Neural progenitor cell (in vitro differentiated cells): Measurements from ENCODE around the gene TNFRSF18. TPM values are rescaled to one million over a fixed set of nuclear protein-coding genes. Genes with fewer than 3 reads are reported as not detected.

ENCODE experiments used
- DNase-seq: peaks from one replicate; pipeline ENCODE4 v3.0.0-alpha.2; 2016; ENCODE audit warnings: low spot score
- H2AFZ ChIP-seq: fragments of 200-600 bp; sonication (generic); replicated peaks from 2 replicates; pipeline ENCODE4 v1.6.1; 2016; ENCODE audit warnings: antibody characterized with exemption
- H3F3A ChIP-seq: fragments of 200-600 bp; sonication (generic); 2 replicates; pipeline ENCODE4 v1.6.1; 2016; ENCODE audit warnings: antibody characterized with exemption, low read depth
- H3K27ac ChIP-seq: fragments of 200-600 bp; sonication (generic); 2 replicates; pipeline ENCODE4 v1.5.1; 2016; ENCODE audit warnings: mild to moderate bottlenecking
- H3K27me3 ChIP-seq: fragments of 200-600 bp; sonication (generic); 2 replicates; pipeline ENCODE4 v1.6.1; 2016; ENCODE audit warnings: mild to moderate bottlenecking, moderate library complexity
- H3K36me3 ChIP-seq: fragments of 200-600 bp; sonication (generic); 2 replicates; pipeline ENCODE4 v1.5.1; 2016
- H3K4me1 ChIP-seq: fragments of 200-600 bp; sonication (generic); 2 replicates; pipeline ENCODE4 v1.6.1; 2016; ENCODE audit warnings: mixed run types
- H3K4me2 ChIP-seq: fragments of 200-600 bp; sonication (generic); 2 replicates; pipeline ENCODE4 v1.6.1; 2016
- H3K4me3 ChIP-seq: fragments of 200-600 bp; sonication (generic); 2 replicates; pipeline ENCODE4 v1.5.1; 2016
- H3K79me2 ChIP-seq: fragments of 200-600 bp; sonication (generic); 2 replicates; pipeline ENCODE4 v1.6.1; 2016; ENCODE audit warnings: low read depth
- H3K9ac ChIP-seq: fragments of 200-600 bp; sonication (generic); 2 replicates; pipeline ENCODE4 v1.6.1; 2016
- H3K9me3 ChIP-seq: fragments of 200-600 bp; sonication (generic); 2 replicates; pipeline ENCODE4 v1.5.1; 2016; ENCODE audit warnings: low read depth
- H4K20me1 ChIP-seq: fragments of 200-600 bp; sonication (generic); 2 replicates; pipeline ENCODE4 v1.6.1; 2016; ENCODE audit warnings: low read depth
- H3K27ac Mint-ChIP-seq: 3 replicates; pipeline ENCODE4 v1.8.0; 2021; ENCODE audit warnings: mixed read lengths
- H3K27me3 Mint-ChIP-seq: 2 replicates; pipeline ENCODE4 v1.8.0; 2022; ENCODE audit warnings: low read depth, mild to moderate bottlenecking, inconsistent platforms, moderate library complexity, mixed read lengths; ENCODE audit not compliant: insufficient read depth
- H3K36me3 Mint-ChIP-seq: 3 replicates; pipeline ENCODE4 v1.8.0; 2021; ENCODE audit warnings: mixed read lengths
- H3K4me1 Mint-ChIP-seq: 3 replicates; pipeline ENCODE4 v1.8.0; 2021; ENCODE audit warnings: mixed read lengths
- H3K4me3 Mint-ChIP-seq: 3 replicates; pipeline ENCODE4 v1.8.0; 2021; ENCODE audit warnings: mild to moderate bottlenecking, moderate library complexity, mixed read lengths
- H3K9me3 Mint-ChIP-seq: 3 replicates; pipeline ENCODE4 v1.8.0; 2020; ENCODE audit warnings: mixed read lengths
- CTCF ChIP-seq: fragments of 200-600 bp; sonication (generic); IDR thresholded peaks from 2 replicates; pipeline ENCODE4 v1.5.1; 2017; ENCODE audit warnings: antibody characterized with exemption, mild to moderate bottlenecking
- EZH2 ChIP-seq: fragments of 200-600 bp; sonication (generic); IDR thresholded peaks from 2 replicates; pipeline ENCODE4 v1.6.1; 2017; ENCODE audit warnings: antibody characterized with exemption, mild to moderate bottlenecking, moderate library complexity
- EZH2phosphoT487 ChIP-seq: fragments of 200-600 bp; sonication (generic); IDR thresholded peaks from 2 replicates; pipeline ENCODE4 v1.6.1; 2017; ENCODE audit warnings: antibody characterized with exemption
- total RNA-seq: library from RNA; depleted of rRNA; stranded (reverse); fragments of >200 nt; gene quantifications from 2 replicates; pipeline ENCODE4 v1.2.3, GENCODE V29; 2015; ENCODE audit warnings: low replicate concordance

TNFRSF18 gene
- total RNA-seq, 1 donor from 2014 or later = not detected

DNA sequence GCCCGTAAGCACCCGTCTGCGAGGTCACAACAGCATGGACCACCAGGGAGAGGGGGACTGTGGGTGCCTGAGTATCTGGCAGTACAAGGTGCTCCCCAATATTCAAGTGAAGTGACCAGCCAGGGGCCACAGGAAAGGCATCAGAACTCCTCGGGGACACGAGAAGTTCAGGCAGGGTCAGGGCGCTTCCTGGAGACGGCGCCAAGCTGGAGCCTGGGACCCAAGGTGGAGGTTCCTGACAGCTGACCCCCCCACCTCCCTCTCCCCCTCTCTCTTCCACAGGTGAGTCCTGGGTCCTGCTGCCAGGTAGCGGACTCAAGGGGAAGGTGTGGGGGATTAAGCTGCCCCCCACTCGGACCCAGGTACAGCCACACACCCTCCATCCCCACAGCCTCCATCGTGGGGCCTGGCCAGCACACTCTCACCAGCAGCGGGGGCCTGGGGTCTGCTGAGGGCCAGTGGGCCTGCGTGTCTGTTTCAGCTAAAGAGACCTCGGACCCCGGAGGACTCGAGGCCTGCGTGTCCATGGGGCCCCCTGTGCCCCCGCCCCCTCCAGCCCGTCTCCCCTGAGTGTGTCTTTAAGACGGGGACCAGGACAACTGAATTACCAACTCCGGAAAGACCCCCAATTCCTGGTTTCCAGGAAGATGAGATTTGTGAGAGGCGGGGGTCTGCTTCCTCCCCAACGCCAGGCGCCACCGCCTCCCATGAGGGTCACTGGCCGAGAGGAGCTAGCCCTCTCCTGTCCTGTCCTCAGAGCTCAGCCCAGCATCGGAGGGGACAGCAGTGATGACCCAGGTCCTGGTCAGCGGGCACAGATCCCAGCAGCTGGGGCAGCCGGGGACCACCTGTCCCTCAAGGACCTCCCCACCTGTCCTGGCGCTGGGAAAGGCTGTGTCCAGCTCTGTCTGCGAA is 6.2 kb downstream of the TNFRSF18 start:
- no peak overlapping the region for H2AFZ ChIP-seq
- H3K36me3 Mint-ChIP-seq = peaks cover under 1% of the 10 kb centered on the region
- H3K4me3 Mint-ChIP-seq = peak overlapping the region; percentile 72
- H3K9me3 ChIP-seq = no peaks in the 10 kb centered on the region
- peaks cover 7% of the 10 kb centered on the region for H3F3A ChIP-seq
- H3K27me3 ChIP-seq = peaks cover 51% of the 10 kb centered on the region
- H3K9ac ChIP-seq = no peak overlapping the region
- no peak for DNase-seq
- H4K20me1 ChIP-seq = no peaks in the 10 kb centered on the region
- H3K27ac ChIP-seq = no peak overlapping the region
- H3K4me1 ChIP-seq = peaks cover 3% of the 10 kb centered on the region
- peaks cover 2% of the 10 kb centered on the region for H3K9me3 Mint-ChIP-seq
- H3K36me3 ChIP-seq = no peaks in the 10 kb centered on the region
- peak overlapping the region; percentile 89 for H3K4me2 ChIP-seq
- no peak overlapping the region for H3K27ac Mint-ChIP-seq
- peak overlapping the region; percentile 64 for H3K4me3 ChIP-seq
- peaks cover 6% of the 10 kb centered on the region for H3K4me1 Mint-ChIP-seq
- TF ChIP-seq EZH2 (no peak), EZH2phosphoT487 (no peak), CTCF (no peak)
- no peaks in the 10 kb centered on the region for H3K79me2 ChIP-seq
- H3K27me3 Mint-ChIP-seq = peaks cover 4% of the 10 kb centered on the region

DNA sequence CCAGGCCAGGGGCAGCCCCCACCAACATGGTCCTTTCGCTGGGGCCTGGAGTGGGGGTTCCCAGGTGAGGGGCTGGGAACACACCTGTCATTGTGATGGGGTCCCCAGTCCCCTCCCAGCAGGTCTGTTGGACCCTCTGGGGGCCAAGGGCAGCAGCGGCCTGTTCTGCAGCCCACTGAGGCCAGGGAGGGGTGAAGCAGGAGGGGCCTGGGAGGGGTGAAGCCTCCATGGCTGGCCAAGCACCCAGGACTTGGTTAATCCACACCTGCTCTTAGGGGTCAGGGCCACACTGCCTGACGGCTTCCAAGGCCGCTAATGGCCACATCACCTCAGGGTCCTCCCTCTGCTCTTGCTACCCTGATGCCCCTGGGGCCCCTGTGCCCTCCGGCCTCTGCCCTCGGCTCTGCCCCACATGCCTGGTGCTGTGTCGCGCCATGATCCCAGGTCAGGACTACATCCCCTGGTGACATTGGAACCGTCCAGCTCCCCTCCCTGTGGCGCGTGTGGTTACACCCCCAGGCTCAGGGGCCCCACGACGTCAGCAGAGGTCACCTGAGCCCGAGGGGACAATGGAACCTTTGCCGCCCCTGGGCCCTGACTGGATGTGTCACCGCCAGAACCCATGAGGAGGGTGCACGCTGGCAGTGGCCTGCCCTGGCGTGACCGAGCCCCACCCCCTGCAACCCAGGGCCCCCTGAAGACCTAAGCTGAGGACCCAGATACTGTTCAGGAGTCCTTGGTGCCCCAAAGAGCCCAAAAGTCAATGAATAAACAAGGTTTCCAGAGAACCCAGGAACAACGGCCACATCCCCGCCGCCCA is 7.0 kb downstream of the TNFRSF18 start:
- Histone ChIP-seq H3K9me3 (peaks cover 3% of the 10 kb centered on the region), H3K36me3 (no peaks in the 10 kb centered on the region), H3K4me3 (no peak overlapping the region), H3K27ac (no peak overlapping the region), H3K79me2 (no peaks in the 10 kb centered on the region), H3K27me3 (peaks cover 42% of the 10 kb centered on the region), H3K9ac (no peak overlapping the region), H3K4me2 (no peak overlapping the region), H2AFZ (no peak overlapping the region), H3F3A (peaks cover 7% of the 10 kb centered on the region), H3K4me1 (peaks cover 3% of the 10 kb centered on the region), H4K20me1 (no peaks in the 10 kb centered on the region)
- Mint-ChIP-seq H3K4me3 (no peak overlapping the region), H3K27ac (no peak overlapping the region), H3K9me3 (peaks cover 11% of the 10 kb centered on the region), H3K27me3 (peaks cover 4% of the 10 kb centered on the region), H3K4me1 (peaks cover 6% of the 10 kb centered on the region), H3K36me3 (peaks cover 2% of the 10 kb centered on the region)
- no peak for TF ChIP-seq CTCF
- TF ChIP-seq EZH2 = no peak
- no peak for TF ChIP-seq EZH2phosphoT487
- no peak for DNase-seq

GRCh38 chr1:1198423-1199140 is 7.8 kb downstream of the TNFRSF18 start:
- H4K20me1 ChIP-seq = no peaks in the 10 kb centered on the region
- no peak overlapping the region for H3K4me2 ChIP-seq
- H3K9ac ChIP-seq = no peak overlapping the region
- Mint-ChIP-seq H3K36me3 (peaks cover 2% of the 10 kb centered on the region), H3K27me3 (peaks cover 4% of the 10 kb centered on the region), H3K9me3 (peaks cover 12% of the 10 kb centered on the region), H3K27ac (no peak overlapping the region), H3K4me1 (peaks cover 6% of the 10 kb centered on the region), H3K4me3 (no peak overlapping the region)
- H3F3A ChIP-seq = peaks cover 7% of the 10 kb centered on the region
- no peaks in the 10 kb centered on the region for H3K79me2 ChIP-seq
- no peak overlapping the region for H2AFZ ChIP-seq
- TF ChIP-seq CTCF = no peak
- no peak for TF ChIP-seq EZH2
- no peak for TF ChIP-seq EZH2phosphoT487
- H3K4me3 ChIP-seq = no peak overlapping the region
- peaks cover 4% of the 10 kb centered on the region for H3K9me3 ChIP-seq
- DNase-seq = no peak
- no peak overlapping the region for H3K27ac ChIP-seq
- peaks cover 3% of the 10 kb centered on the region for H3K4me1 ChIP-seq
- no peaks in the 10 kb centered on the region for H3K36me3 ChIP-seq
- peaks cover 35% of the 10 kb centered on the region for H3K27me3 ChIP-seq
